Endothelial cell of umbilical vein (primary cell): ENCODE data around the gene MSANTD7. TPM values are rescaled to one million over a fixed set of nuclear protein-coding genes. Genes with fewer than 3 reads are reported as not detected.
A peak's percentile ranks its signal among the peaks of the same experiment; 100 is the strongest.

Experiments used
- BruUV-seq: library from RNA; stranded (reverse); fragments of 400-500 nt; replicated peaks from 2 replicates; lab custom pipeline; 2021; lab: Mats Ljungman, UMichigan
- CTCF ChIA-PET: fragments of 300-600, 350-600 bp; sonication (Branson Sonifier 250); formaldehyde crosslinking; loops from one replicate; lab custom pipeline; 2021; ENCODE audit warnings: antibody characterized with exemption, inconsistent platforms; lab: Charles Lee
- POLR2A ChIA-PET: fragments of 300-600, 350-600 bp; sonication (Branson Sonifier 250); formaldehyde crosslinking; loops from one replicate; lab custom pipeline; 2021; ENCODE audit warnings: antibody characterized with exemption, inconsistent platforms; lab: Charles Lee
- DNase-seq: peaks from one replicate; pipeline ENCODE4 v3.0.0-alpha.2; 2011; ENCODE audit warnings: low read depth, low spot score
- FAIRE-seq: peaks from 2 replicates; lab custom pipeline; 2011; peaks lifted over from hg19 to GRCh38; lab: Jason Lieb, UNC
- H2AFZ ChIP-seq: 2 replicates; pipeline ENCODE4 v1.6.0; 2012; ENCODE audit warnings: low read depth, low read length, control low read depth, inconsistent platforms
- H3K27ac ChIP-seq: 2 replicates; pipeline ENCODE4 v1.5.1; 2011; ENCODE audit warnings: low read depth, mild to moderate bottlenecking, control low read depth, low read length, moderate library complexity; ENCODE audit not compliant: insufficient read depth
- H3K27me3 ChIP-seq, 2 experiments: 2 replicates each; pipeline versions ENCODE4 v1.6.0 to v1.6.1; 2011; ENCODE audit warnings: low read length in 2 of 2, mixed read lengths in 1 of 2; ENCODE audit not compliant: control insufficient read depth in 2 of 2, insufficient read depth in 2 of 2
- H3K36me3 ChIP-seq, 2 experiments: 2 replicates in 1 of 2; 3 replicates in 1 of 2; pipeline ENCODE4 v1.5.1; 2011; ENCODE audit warnings: low read length in 2 of 2, mild to moderate bottlenecking in 1 of 2, moderate library complexity in 1 of 2; ENCODE audit not compliant: control insufficient read depth in 2 of 2, insufficient read depth in 2 of 2; ENCODE audit errors: extremely low read depth in 1 of 2
- H3K4me1 ChIP-seq: 3 replicates; pipeline ENCODE4 v1.5.1; 2011; ENCODE audit warnings: mild to moderate bottlenecking, low read length; ENCODE audit not compliant: control insufficient read depth, insufficient read depth; ENCODE audit errors: extremely low read depth
- H3K4me2 ChIP-seq: 2 replicates; pipeline ENCODE4 v1.6.1; 2011; ENCODE audit warnings: low read length, control low read depth, mixed read lengths; ENCODE audit not compliant: insufficient read depth
- H3K4me3 ChIP-seq, 3 experiments: fragments of 200-600 bp in 1 of 3; sonication (generic), shearing (Covaris generic) in 1 of 3; replicated peaks in 1 of 3; 2 replicates each; pipeline ENCODE4 v1.5.1; 2011 to 2016; ENCODE audit warnings: control low read depth in 3 of 3, low read length in 3 of 3, mild to moderate bottlenecking in 2 of 3, inconsistent platforms in 1 of 3, low read depth in 1 of 3, moderate library complexity in 1 of 3; ENCODE audit not compliant: insufficient read depth in 1 of 3
- H3K79me2 ChIP-seq: 2 replicates; pipeline ENCODE4 v1.6.0; 2012; ENCODE audit warnings: low read length, inconsistent platforms; ENCODE audit not compliant: control insufficient read depth, insufficient read depth
- H3K9ac ChIP-seq: replicated peaks from 2 replicates; pipeline ENCODE3; 2011; ENCODE audit warnings: low read length, control low read depth; ENCODE audit not compliant: insufficient read depth; ENCODE audit errors: extremely low read depth
- H3K9me1 ChIP-seq: replicated peaks from 3 replicates; pipeline ENCODE4 v1.6.0; 2011; ENCODE audit warnings: mild to moderate bottlenecking, low read length; ENCODE audit not compliant: control insufficient read depth, insufficient read depth; ENCODE audit errors: extremely low read depth
- H3K9me3 ChIP-seq: replicated peaks from 2 replicates; pipeline ENCODE4 v1.5.1; 2012; ENCODE audit warnings: low read length, inconsistent platforms; ENCODE audit not compliant: control insufficient read depth, insufficient read depth
- H4K20me1 ChIP-seq: replicated peaks from 2 replicates; pipeline ENCODE3; 2011; ENCODE audit warnings: mild to moderate bottlenecking, low read length; ENCODE audit not compliant: control insufficient read depth, insufficient read depth; ENCODE audit errors: extremely low read depth
- EZH2 ChIP-seq: IDR thresholded peaks from 2 replicates; pipeline ENCODE4 v1.6.1; 2012; ENCODE audit warnings: borderline replicate concordance, low read depth, mild to moderate bottlenecking, moderate library complexity, low read length, inconsistent platforms; ENCODE audit not compliant: severe bottlenecking
- FOS ChIP-seq: IDR thresholded peaks from 2 replicates; pipeline ENCODE4 v1.6.1; 2011; ENCODE audit warnings: mild to moderate bottlenecking, low read length, moderate library complexity, borderline replicate concordance; ENCODE audit not compliant: insufficient read depth
- GATA2 ChIP-seq: IDR thresholded peaks from 2 replicates; pipeline ENCODE4 v1.7.0; 2011; ENCODE audit warnings: low read depth, mild to moderate bottlenecking, moderate library complexity, mixed read lengths, low read length; ENCODE audit not compliant: insufficient read length, insufficient read depth
- JUN ChIP-seq: IDR thresholded peaks from 2 replicates; pipeline ENCODE4 v1.6.1; 2011; ENCODE audit warnings: borderline replicate concordance, low read depth; ENCODE audit not compliant: insufficient read length, insufficient read depth
- MAX ChIP-seq: IDR thresholded peaks from 2 replicates; pipeline ENCODE4 v1.6.1; 2011; ENCODE audit not compliant: insufficient read depth, insufficient read length
- MYC ChIP-seq: IDR thresholded peaks from one replicate; pipeline ENCODE4 v1.6.1; 2011; ENCODE audit warnings: mild to moderate bottlenecking, low read depth, low read length
- POLR2A ChIP-seq: IDR thresholded peaks from 2 replicates; pipeline ENCODE4 v1.6.1; 2012; ENCODE audit warnings: low read depth, mild to moderate bottlenecking, control low read depth, low read length
- POLR2AphosphoS5 ChIP-seq: IDR thresholded peaks from 2 replicates; pipeline ENCODE4 v1.6.1; 2012; ENCODE audit warnings: low read depth, mild to moderate bottlenecking, control low read depth, low read length, moderate library complexity; ENCODE audit not compliant: insufficient read depth
- dilution Hi-C: fragments of 300-500 bp; cut with MboI; formaldehyde crosslinking; loops from one replicate; pipeline ENCODE4 v1.15.0; 2019; ENCODE audit warnings: low sequenced_read_pairs; ENCODE audit not compliant: extremely low pct_ligation_motif_present
- intact Hi-C: fragments of 100-400 bp; cut with micrococcal nuclease; formaldehyde crosslinking; loops from one replicate; pipeline ENCODE4 v1.10.0; 2022
- polyA plus RNA-seq, 4 experiments: library from polyadenylated mRNA; depleted of rRNA in 3 of 4; stranded (reverse) in 3 of 4; unstranded in 1 of 4; fragments of >200 nt; gene quantifications; 2 replicates each; pipeline versions ENCODE4 v1.2.1 to v1.2.3, GENCODE V29; 2011 to 2012; ENCODE audit warnings: missing spikeins in 1 of 4
- total RNA-seq: library from RNA; stranded (reverse); gene quantifications from 2 replicates; pipeline ENCODE4 v1.2.3, GENCODE V29; 2021
- TF ChIP-seq, protein P1 (sequence below), 2 donors: IDR thresholded peaks; 1 replicate in 1 of 2; 2 replicates in 1 of 2; pipeline ENCODE4 v1.5.1; 2011; ENCODE audit warnings: low read length in 2 of 2, mild to moderate bottlenecking in 2 of 2, moderate library complexity in 2 of 2, control low read depth in 1 of 2, inconsistent platforms in 1 of 2, low read depth in 1 of 2; ENCODE audit not compliant: insufficient read depth in 1 of 2; ENCODE audit errors: extremely low read depth in 1 of 2

MSANTD7 gene
- total and polyA plus RNA-seq, 2 donors (not counting 3 experiments of a cell fraction or from before 2014, with no cell fraction given) = 4.8 to 13.1 TPM

- ChIA-PET POLR2A (no interaction called here), CTCF (interaction anchor here (2.1 to 2.7 kb wide), 2 partner anchors 42 to 74 kb away, joined by 10 to 16 read pairs; partner anchors contain the start of genes CDNF, DCLRE1C, HSPA14 and MSANTD7)
- H3K9me1 ChIP-seq = no peaks in the 10 kb centered on the region
- DNase-seq (peak; percentile 26), FAIRE-seq (no peak)
- H3K27me3 ChIP-seq = no peaks in the 10 kb centered on the region
- peak overlapping the region; percentile 69 for H3K27ac ChIP-seq
- BruUV-seq = no TSS peak
- H3K9me3 ChIP-seq = no peaks in the 10 kb centered on the region
- H3K4me3 ChIP-seq = peak overlapping the region; percentile 88 to 97 (median 90)
- no peak overlapping the region for H2AFZ ChIP-seq
- intact Hi-C loops (loop anchor here (2.0 to 10.0 kb wide), 3 partner anchors 79 to 205 kb away; partner anchors contain the start of genes ACBD7 and MEIG1), dilution Hi-C loops (no loop called here)
- peak overlapping the region; percentile 93 for H3K4me2 ChIP-seq
- no peaks in the 10 kb centered on the region for H3K36me3 ChIP-seq
- peak overlapping the region; percentile 77 for H3K9ac ChIP-seq
- H3K4me1 ChIP-seq = peaks cover 20% of the 10 kb centered on the region
- TF ChIP-seq POLR2A (no peak), FOS (no peak), EZH2 (no peak), GATA2 (no peak), POLR2AphosphoS5 (no peak), MAX (no peak), MYC (no peak), JUN (no peak)
- TF ChIP-seq, protein P1, sequence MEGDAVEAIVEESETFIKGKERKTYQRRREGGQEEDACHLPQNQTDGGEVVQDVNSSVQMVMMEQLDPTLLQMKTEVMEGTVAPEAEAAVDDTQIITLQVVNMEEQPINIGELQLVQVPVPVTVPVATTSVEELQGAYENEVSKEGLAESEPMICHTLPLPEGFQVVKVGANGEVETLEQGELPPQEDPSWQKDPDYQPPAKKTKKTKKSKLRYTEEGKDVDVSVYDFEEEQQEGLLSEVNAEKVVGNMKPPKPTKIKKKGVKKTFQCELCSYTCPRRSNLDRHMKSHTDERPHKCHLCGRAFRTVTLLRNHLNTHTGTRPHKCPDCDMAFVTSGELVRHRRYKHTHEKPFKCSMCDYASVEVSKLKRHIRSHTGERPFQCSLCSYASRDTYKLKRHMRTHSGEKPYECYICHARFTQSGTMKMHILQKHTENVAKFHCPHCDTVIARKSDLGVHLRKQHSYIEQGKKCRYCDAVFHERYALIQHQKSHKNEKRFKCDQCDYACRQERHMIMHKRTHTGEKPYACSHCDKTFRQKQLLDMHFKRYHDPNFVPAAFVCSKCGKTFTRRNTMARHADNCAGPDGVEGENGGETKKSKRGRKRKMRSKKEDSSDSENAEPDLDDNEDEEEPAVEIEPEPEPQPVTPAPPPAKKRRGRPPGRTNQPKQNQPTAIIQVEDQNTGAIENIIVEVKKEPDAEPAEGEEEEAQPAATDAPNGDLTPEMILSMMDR (IDR thresholded peaks at IDR 0.05; ENCODE audit: extremely low read depth in 1 of 2, insufficient read depth in 1 of 2, low read depth in 1 of 2, low read length in 2 of 2) = no peak
- peaks cover 68% of the 10 kb centered on the region for H3K79me2 ChIP-seq
- H4K20me1 ChIP-seq = no peaks in the 10 kb centered on the region
These were observed 41.8 kb downstream of the MSANTD7 start for GRCh38 chr10:14879928-14880193.
